HL-60 (cell line): Measurements from ENCODE around the gene XRCC4.

Source experiments
- GABPA ChIP-seq: IDR thresholded peaks from 2 replicates; pipeline ENCODE4 v1.6.1; 2012; ENCODE audit warnings: low read depth
- POLR2AphosphoS5 ChIP-seq: IDR thresholded peaks from 2 replicates; pipeline ENCODE4 v1.6.1; 2012; ENCODE audit warnings: low read depth
- SPI1 ChIP-seq: IDR thresholded peaks from 2 replicates; pipeline ENCODE4 v1.6.1; 2012; ENCODE audit warnings: low read depth, mild to moderate bottlenecking, borderline replicate concordance
- TF ChIP-seq, protein P1 (sequence below): IDR thresholded peaks from one replicate; pipeline ENCODE4 v1.5.1; 2011; ENCODE audit warnings: low read length, control low read depth, inconsistent platforms; ENCODE audit not compliant: insufficient read depth
- TF ChIP-seq, protein P2 (sequence below): IDR thresholded peaks from 2 replicates; pipeline ENCODE4 v1.6.1; 2012; ENCODE audit warnings: low read depth; ENCODE audit not compliant: insufficient replicate concordance

DNA sequence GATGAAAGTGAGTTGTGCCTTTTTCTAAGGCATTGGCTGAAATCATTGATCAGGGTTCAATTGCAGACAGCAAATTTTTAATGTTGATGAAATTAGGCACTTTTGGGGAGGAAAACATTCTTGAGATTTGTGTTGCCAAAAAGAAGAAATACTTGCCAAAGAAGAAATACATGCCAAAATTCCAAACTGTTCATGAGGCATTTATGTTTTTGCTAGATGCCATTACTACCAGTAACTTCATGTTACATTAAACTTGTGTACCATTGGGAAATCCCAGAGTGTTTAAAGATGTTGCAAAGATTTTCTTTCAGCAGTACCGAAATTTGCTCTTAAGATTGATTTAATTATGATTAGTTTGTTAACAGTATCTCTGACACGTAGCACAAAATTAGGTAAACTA, 7.0 kb downstream of the XRCC4 start:
- no peak for TF ChIP-seq SPI1
- no peak for TF ChIP-seq POLR2AphosphoS5
- TF ChIP-seq, protein P1, sequence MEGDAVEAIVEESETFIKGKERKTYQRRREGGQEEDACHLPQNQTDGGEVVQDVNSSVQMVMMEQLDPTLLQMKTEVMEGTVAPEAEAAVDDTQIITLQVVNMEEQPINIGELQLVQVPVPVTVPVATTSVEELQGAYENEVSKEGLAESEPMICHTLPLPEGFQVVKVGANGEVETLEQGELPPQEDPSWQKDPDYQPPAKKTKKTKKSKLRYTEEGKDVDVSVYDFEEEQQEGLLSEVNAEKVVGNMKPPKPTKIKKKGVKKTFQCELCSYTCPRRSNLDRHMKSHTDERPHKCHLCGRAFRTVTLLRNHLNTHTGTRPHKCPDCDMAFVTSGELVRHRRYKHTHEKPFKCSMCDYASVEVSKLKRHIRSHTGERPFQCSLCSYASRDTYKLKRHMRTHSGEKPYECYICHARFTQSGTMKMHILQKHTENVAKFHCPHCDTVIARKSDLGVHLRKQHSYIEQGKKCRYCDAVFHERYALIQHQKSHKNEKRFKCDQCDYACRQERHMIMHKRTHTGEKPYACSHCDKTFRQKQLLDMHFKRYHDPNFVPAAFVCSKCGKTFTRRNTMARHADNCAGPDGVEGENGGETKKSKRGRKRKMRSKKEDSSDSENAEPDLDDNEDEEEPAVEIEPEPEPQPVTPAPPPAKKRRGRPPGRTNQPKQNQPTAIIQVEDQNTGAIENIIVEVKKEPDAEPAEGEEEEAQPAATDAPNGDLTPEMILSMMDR: no peak
- TF ChIP-seq, protein P2, sequence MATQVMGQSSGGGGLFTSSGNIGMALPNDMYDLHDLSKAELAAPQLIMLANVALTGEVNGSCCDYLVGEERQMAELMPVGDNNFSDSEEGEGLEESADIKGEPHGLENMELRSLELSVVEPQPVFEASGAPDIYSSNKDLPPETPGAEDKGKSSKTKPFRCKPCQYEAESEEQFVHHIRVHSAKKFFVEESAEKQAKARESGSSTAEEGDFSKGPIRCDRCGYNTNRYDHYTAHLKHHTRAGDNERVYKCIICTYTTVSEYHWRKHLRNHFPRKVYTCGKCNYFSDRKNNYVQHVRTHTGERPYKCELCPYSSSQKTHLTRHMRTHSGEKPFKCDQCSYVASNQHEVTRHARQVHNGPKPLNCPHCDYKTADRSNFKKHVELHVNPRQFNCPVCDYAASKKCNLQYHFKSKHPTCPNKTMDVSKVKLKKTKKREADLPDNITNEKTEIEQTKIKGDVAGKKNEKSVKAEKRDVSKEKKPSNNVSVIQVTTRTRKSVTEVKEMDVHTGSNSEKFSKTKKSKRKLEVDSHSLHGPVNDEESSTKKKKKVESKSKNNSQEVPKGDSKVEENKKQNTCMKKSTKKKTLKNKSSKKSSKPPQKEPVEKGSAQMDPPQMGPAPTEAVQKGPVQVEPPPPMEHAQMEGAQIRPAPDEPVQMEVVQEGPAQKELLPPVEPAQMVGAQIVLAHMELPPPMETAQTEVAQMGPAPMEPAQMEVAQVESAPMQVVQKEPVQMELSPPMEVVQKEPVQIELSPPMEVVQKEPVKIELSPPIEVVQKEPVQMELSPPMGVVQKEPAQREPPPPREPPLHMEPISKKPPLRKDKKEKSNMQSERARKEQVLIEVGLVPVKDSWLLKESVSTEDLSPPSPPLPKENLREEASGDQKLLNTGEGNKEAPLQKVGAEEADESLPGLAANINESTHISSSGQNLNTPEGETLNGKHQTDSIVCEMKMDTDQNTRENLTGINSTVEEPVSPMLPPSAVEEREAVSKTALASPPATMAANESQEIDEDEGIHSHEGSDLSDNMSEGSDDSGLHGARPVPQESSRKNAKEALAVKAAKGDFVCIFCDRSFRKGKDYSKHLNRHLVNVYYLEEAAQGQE: no peak
- TF ChIP-seq GABPA: no peak
